GM23338 (cell line): ENCODE results near the gene E2F6. TPM values are rescaled to one million over a fixed set of nuclear protein-coding genes. Genes with fewer than 3 reads are reported as not detected.

Experiments used
- ATAC-seq: fragments of 200-7000 bp; cut with Tn5 transposase; 3 replicates; pipeline ENCODE4 v1.9.1; 2020
- DNase-seq: peaks from one replicate; pipeline ENCODE4 v3.0.0-alpha.2; 2015; ENCODE audit warnings: low spot score
- H2AFZ ChIP-seq: fragments of 200-600 bp; sonication (generic); 2 replicates; pipeline ENCODE4 v1.8.0; 2016; ENCODE audit warnings: antibody characterized with exemption, mild to moderate bottlenecking, moderate library complexity
- H3F3A ChIP-seq: fragments of 200-600 bp; sonication (generic); replicated peaks from 2 replicates; pipeline ENCODE4 v1.8.0; 2017; ENCODE audit warnings: antibody characterized with exemption, mixed run types, low read depth
- H3K27ac ChIP-seq: fragments of 200-600 bp; sonication (generic); 2 replicates; pipeline ENCODE4 v1.6.1; 2016; ENCODE audit warnings: low read depth
- H3K27me3 ChIP-seq: fragments of 200-600 bp; sonication (generic); 2 replicates; pipeline ENCODE4 v1.8.0; 2016; ENCODE audit warnings: mild to moderate bottlenecking, mixed run types, moderate library complexity; ENCODE audit not compliant: insufficient read depth
- H3K36me3 ChIP-seq: fragments of 200-600 bp; sonication (generic); 2 replicates; pipeline ENCODE4 v1.8.0; 2016; ENCODE audit warnings: mild to moderate bottlenecking; ENCODE audit not compliant: insufficient read depth
- H3K4me1 ChIP-seq: fragments of 200-600 bp; sonication (generic); 2 replicates; pipeline ENCODE4 v1.8.0; 2016; ENCODE audit warnings: mild to moderate bottlenecking, moderate library complexity; ENCODE audit not compliant: insufficient read depth
- H3K4me2 ChIP-seq: fragments of 200-600 bp; sonication (generic); 2 replicates; pipeline ENCODE4 v1.7.1; 2017; ENCODE audit warnings: mixed run types
- H3K4me3 ChIP-seq: fragments of 200-600 bp; sonication (generic); 2 replicates; pipeline ENCODE4 v1.6.1; 2016; ENCODE audit warnings: mixed run types
- H3K79me2 ChIP-seq: fragments of 200-600 bp; sonication (generic); replicated peaks from 2 replicates; pipeline ENCODE4 v1.8.0; 2017; ENCODE audit warnings: mild to moderate bottlenecking; ENCODE audit not compliant: insufficient read depth
- H3K9me2 ChIP-seq: fragments of 200-600 bp; sonication (generic); 2 replicates; pipeline ENCODE4 v1.8.0; 2017; ENCODE audit not compliant: insufficient read depth
- H4K20me1 ChIP-seq: fragments of 200-600 bp; sonication (generic); replicated peaks from 2 replicates; pipeline ENCODE4 v1.8.0; 2017; ENCODE audit warnings: mild to moderate bottlenecking; ENCODE audit not compliant: insufficient read depth
- H3K27ac Mint-ChIP-seq: 2 replicates; pipeline ENCODE4 v1.8.0; 2020; ENCODE audit warnings: inconsistent platforms, mild to moderate bottlenecking, moderate library complexity, mixed read lengths
- H3K27me3 Mint-ChIP-seq: 3 replicates; pipeline ENCODE4 v1.8.0; 2022; ENCODE audit warnings: low read depth, mild to moderate bottlenecking, moderate library complexity, mixed read lengths, inconsistent platforms; ENCODE audit not compliant: insufficient read depth, poor library complexity
- H3K36me3 Mint-ChIP-seq: 3 replicates; pipeline ENCODE4 v1.8.0; 2021; ENCODE audit warnings: low read depth, mild to moderate bottlenecking, inconsistent platforms, moderate library complexity, mixed read lengths
- H3K4me1 Mint-ChIP-seq: 3 replicates; pipeline ENCODE4 v1.8.0; 2020; ENCODE audit warnings: mild to moderate bottlenecking, inconsistent platforms, mixed read lengths
- H3K4me3 Mint-ChIP-seq: 3 replicates; pipeline ENCODE4 v1.8.0; 2021; ENCODE audit warnings: moderate library complexity, mild to moderate bottlenecking, inconsistent platforms, mixed read lengths
- H3K9me3 Mint-ChIP-seq: 3 replicates; pipeline ENCODE4 v1.8.0; 2020; ENCODE audit warnings: moderate library complexity, mild to moderate bottlenecking, inconsistent platforms, mixed read lengths
- CREB1 ChIP-seq: fragments of 250-450 bp; sonication (Bioruptor Pico); IDR thresholded peaks from 2 replicates; pipeline ENCODE4 v1.5.0; 2020; ENCODE audit warnings: low read depth, mild to moderate bottlenecking, moderate library complexity
- CTCF ChIP-seq, 2 experiments: fragments of 200-600 bp in 1 of 2; sonication (generic) in 1 of 2; conservative IDR thresholded peaks; 2 replicates each; pipeline versions ENCODE4 v1.5.1 to v1.6.1; 2016 to 2017; ENCODE audit warnings: antibody characterized with exemption in 2 of 2, low read depth in 2 of 2, mild to moderate bottlenecking in 2 of 2, moderate library complexity in 1 of 2
- EZH2 ChIP-seq: fragments of 200-600 bp; sonication (generic); IDR thresholded peaks from one replicate; pipeline ENCODE4 v1.8.0; 2017; ENCODE audit warnings: antibody characterized with exemption, mild to moderate bottlenecking, low read depth; ENCODE audit not compliant: unreplicated experiment
- NANOG ChIP-seq: IDR thresholded peaks from 2 replicates; pipeline ENCODE4 v1.6.1; 2016; ENCODE audit warnings: antibody characterized with exemption, borderline replicate concordance
- POLR2AphosphoS5 ChIP-seq: IDR thresholded peaks from 2 replicates; pipeline ENCODE4 v1.6.1; 2016; ENCODE audit warnings: antibody characterized with exemption, low read depth
- ZNF114 ChIP-seq: fragments of 250-450 bp; sonication (Bioruptor Pico); IDR thresholded peaks from 2 replicates; pipeline ENCODE4 v1.5.0; 2020; ENCODE audit warnings: mild to moderate bottlenecking, moderate library complexity
- ZNF331 ChIP-seq: fragments of 250-450 bp; sonication (Bioruptor Pico); IDR thresholded peaks from 2 replicates; pipeline ENCODE4 v1.5.0; 2020; ENCODE audit warnings: low read depth, mild to moderate bottlenecking, moderate library complexity
- ZNF462 ChIP-seq: fragments of 250-450 bp; sonication (Bioruptor Pico); IDR thresholded peaks from 2 replicates; pipeline ENCODE4 v1.5.0; 2020; ENCODE audit warnings: mild to moderate bottlenecking, moderate library complexity
- polyA plus RNA-seq: library from polyadenylated mRNA; unstranded; fragments of >200 nt; fragmentation: Nextera tagmentation; extraction: Ambion mirVana; gene quantifications from 2 replicates; pipeline ENCODE4 v1.2.1, GENCODE V29; 2016
- total RNA-seq: library from RNA; depleted of rRNA; stranded (reverse); fragments of >200 nt; shearing (Covaris generic); gene quantifications from 2 replicates; pipeline ENCODE4 v1.2.3, GENCODE V29; 2014

The E2F6 gene
- total and polyA plus RNA-seq, 2 experiments from 2014 or later = 16.9 to 20.7 TPM

- Histone ChIP-seq H3K4me3 (no peak overlapping the region), H3K27me3 (no peaks in the 10 kb centered on the region), H3K4me2 (no peak overlapping the region), H3F3A (no peaks in the 10 kb centered on the region; the same call in 1 of the 2 replicates), H3K79me2 (peaks cover 71% of the 10 kb centered on the region), H3K27ac (no peak overlapping the region), H2AFZ (no peak overlapping the region), H3K9me2 (0 out of 2 replicates have a peak, but pooled peaks cover 1% of the 10 kb centered on the region), H3K4me1 (peaks cover 24% of the 10 kb centered on the region), H4K20me1 (peaks cover 21% of the 10 kb centered on the region), H3K36me3 (0 out of 2 replicates have a peak, but pooled peaks cover 3% of the 10 kb centered on the region)
- TF ChIP-seq ZNF114 (CRISPR knock-in tag) (no peak), ZNF462 (no peak), ZNF331 (CRISPR knock-in tag) (no peak), EZH2 (no peak), POLR2AphosphoS5 (no peak), CTCF (conservative IDR thresholded peaks at IDR 0.05; ENCODE audit: low read depth in 2 of 2) (no peak), NANOG (no peak), CREB1 (CRISPR knock-in tag) (no peak)
- no peak overlapping the region for H3K4me3 Mint-ChIP-seq
- peaks cover 13% of the 10 kb centered on the region; the same call in 2 of the 3 replicates for H3K36me3 Mint-ChIP-seq
- H3K4me1 Mint-ChIP-seq = peaks cover 39% of the 10 kb centered on the region
- H3K9me3 Mint-ChIP-seq = peaks cover 9% of the 10 kb centered on the region
- peaks cover 10% of the 10 kb centered on the region for H3K27me3 Mint-ChIP-seq
- ATAC-seq (no peak), DNase-seq (no peak)
- H3K27ac Mint-ChIP-seq = no peak overlapping the region
Observed at GRCh38 chr2:11498543-11499034, 32.6 kb upstream of the E2F6 start.
